GM12874 (cell line): ENCODE results near the gene PLEK.

Experiments
- CTCF ChIP-seq: IDR thresholded peaks from 2 replicates; pipeline ENCODE4 v1.5.1; 2011; ENCODE audit warnings: low read depth, mild to moderate bottlenecking, control low read depth, low read length, moderate library complexity; ENCODE audit not compliant: insufficient read depth

Gene PLEK

GRCh38 chr2:68438455-68439303 is 73.6 kb downstream of the PLEK start:
- no peak for TF ChIP-seq CTCF

- TF ChIP-seq CTCF, result peak; percentile 65
These were observed 76.3 kb downstream of the PLEK start for GRCh38 chr2:68441179-68441993.

GRCh38 chr2:68441994-68442322 is 76.9 kb downstream of the PLEK start:
- no peak for TF ChIP-seq CTCF
